Activated T-helper 17 cell treated with anti-CD3 and anti-CD28 coated beads, Interleukin-2, amount 50 U/mL, for 72 hours (primary cell): Measurements from ENCODE around the gene DPP6. TPM values are rescaled to one million over a fixed set of nuclear protein-coding genes. Genes with fewer than 3 reads are reported as not detected.

Experiments
- ATAC-seq: fragments of 150-1000 bp; cut with Tn5 transposase; replicated peaks from 2 replicates; pipeline ENCODE4 v1.10.0; 2021; ENCODE audit warnings: mild to moderate bottlenecking, moderate library complexity
- H3K27ac Mint-ChIP-seq: one replicate; pipeline ENCODE4 v1.8.0; 2022; ENCODE audit warnings: mixed read lengths
- H3K27me3 Mint-ChIP-seq: one replicate; pipeline ENCODE4 v1.8.0; 2022; ENCODE audit warnings: mixed read lengths
- H3K36me3 Mint-ChIP-seq: one replicate; pipeline ENCODE4 v1.8.0; 2022; ENCODE audit warnings: low read depth, mild to moderate bottlenecking, mixed read lengths
- H3K4me1 Mint-ChIP-seq: one replicate; pipeline ENCODE4 v1.8.0; 2022; ENCODE audit warnings: mixed read lengths
- H3K4me3 Mint-ChIP-seq: one replicate; pipeline ENCODE4 v1.8.0; 2022; ENCODE audit warnings: mild to moderate bottlenecking, mixed read lengths
- H3K9me3 Mint-ChIP-seq: one replicate; pipeline ENCODE4 v1.8.0; 2022; ENCODE audit warnings: mixed read lengths
- total RNA-seq, 2 donors: library from RNA; stranded (reverse); gene quantifications; one replicate each; pipeline ENCODE4 v1.2.3, GENCODE V29; 2022

Gene DPP6
- total RNA-seq, 2 donors from 2014 or later: not detected

DNA sequence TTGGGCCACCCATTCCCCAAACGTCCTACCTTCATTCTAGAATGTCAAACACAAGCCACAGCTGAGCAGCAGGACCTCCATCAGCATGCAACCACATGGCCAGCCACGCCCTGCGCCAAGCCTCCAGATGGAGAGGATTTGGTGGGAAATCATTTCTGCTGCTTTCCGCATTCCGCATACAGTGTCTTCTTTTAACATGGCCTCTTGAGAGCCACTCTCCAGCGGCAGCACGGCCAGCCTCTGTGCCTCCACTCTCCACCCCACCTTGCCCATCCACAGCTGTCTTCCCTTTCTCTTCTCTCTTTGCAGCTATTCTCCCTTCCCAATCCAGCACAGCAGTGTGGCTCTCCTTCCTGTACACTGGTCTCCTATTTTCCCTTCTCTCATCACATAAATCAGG, 561.6 kb downstream of the DPP6 start:
- no peak overlapping the region for H3K27ac Mint-ChIP-seq
- H3K9me3 Mint-ChIP-seq: peaks cover 4% of the 10 kb centered on the region
- no peaks in the 10 kb centered on the region for H3K36me3 Mint-ChIP-seq
- ATAC-seq: no peak
- H3K27me3 Mint-ChIP-seq: peaks cover 4% of the 10 kb centered on the region
- no peak overlapping the region for H3K4me3 Mint-ChIP-seq
- no peaks in the 10 kb centered on the region for H3K4me1 Mint-ChIP-seq

DNA sequence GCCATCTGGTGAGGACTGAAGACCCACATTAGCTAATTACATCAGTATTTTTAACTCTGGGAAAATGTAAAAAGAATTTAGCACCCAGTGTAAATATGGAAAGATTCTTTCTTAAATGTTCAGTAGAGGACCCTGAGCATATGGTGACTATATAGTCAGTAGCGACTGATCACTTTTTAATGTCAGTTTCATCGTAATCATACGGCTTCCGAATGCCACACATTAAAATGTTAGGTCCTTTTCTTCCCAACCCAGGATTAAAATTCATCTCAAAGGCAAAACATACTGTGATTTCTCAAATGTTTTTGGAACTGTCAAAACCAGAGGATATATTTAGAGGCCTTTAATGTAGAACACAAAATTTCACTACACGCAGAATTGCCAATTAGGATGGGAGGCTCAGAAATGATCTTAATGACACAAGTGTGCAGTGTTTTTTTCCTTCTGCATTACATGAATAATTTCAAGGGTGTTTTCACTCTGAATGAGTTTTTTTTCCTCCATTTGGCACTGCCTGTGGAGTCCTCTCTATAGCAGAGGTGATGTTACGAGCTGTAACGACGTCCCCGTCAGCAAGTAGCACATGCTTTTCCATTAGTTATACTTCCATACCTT, 568.0 kb downstream of the DPP6 start:
- Mint-ChIP-seq H3K4me3 (no peak overlapping the region), H3K9me3 (peaks cover 6% of the 10 kb centered on the region), H3K27ac (no peak overlapping the region), H3K27me3 (no peaks in the 10 kb centered on the region), H3K36me3 (no peaks in the 10 kb centered on the region), H3K4me1 (no peaks in the 10 kb centered on the region)
- no peak for ATAC-seq

- Mint-ChIP-seq H3K4me1 (no peaks in the 10 kb centered on the region), H3K9me3 (peaks cover 6% of the 10 kb centered on the region), H3K27ac (no peak overlapping the region), H3K27me3 (no peaks in the 10 kb centered on the region), H3K36me3 (no peaks in the 10 kb centered on the region), H3K4me3 (no peak overlapping the region)
- no peak for ATAC-seq
These were observed 571.2 kb downstream of the DPP6 start for GRCh38 chr7:154623399-154623798.

DNA sequence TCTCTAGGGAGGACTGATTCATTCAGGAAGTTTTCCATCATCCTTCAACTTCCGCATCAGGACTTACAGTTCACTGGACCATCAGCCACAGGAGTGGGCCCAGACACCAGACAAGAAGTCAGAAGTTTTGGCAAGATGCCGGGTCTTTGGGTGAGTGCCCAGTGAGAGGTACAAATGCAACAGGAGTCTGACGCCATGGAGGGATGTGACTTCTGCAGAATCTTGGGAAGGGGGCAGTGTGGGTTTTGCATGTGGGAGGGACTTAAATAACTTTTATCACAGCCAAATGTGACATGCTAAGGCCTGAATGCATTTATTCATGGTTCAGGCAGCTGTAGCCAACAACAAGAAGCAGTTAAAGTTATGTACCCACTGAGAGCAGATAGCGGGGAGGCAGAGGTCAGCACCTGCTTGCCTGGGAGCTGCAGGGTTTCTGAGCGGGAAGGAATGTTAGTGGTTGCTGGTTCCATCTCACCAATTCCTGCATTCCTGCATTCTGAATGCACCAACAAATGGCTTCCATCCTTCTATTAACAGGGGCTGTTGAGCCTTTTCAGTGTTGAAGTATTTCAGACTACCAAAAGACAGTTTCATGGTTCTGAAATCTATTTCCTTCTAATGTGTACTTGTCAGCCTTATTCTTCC, 575.6 kb downstream of the DPP6 start:
- no peak overlapping the region for H3K27ac Mint-ChIP-seq

GRCh38 chr7:154628556-154628955, 576.4 kb downstream of the DPP6 start:
- Mint-ChIP-seq H3K4me1 (no peaks in the 10 kb centered on the region), H3K9me3 (no peaks in the 10 kb centered on the region), H3K27me3 (no peaks in the 10 kb centered on the region), H3K36me3 (no peaks in the 10 kb centered on the region), H3K4me3 (no peak overlapping the region), H3K27ac (no peak overlapping the region)
- ATAC-seq: no peak

More for the DNA sequence above, 575.6 kb downstream of the DPP6 start:
- H3K27me3 Mint-ChIP-seq: no peaks in the 10 kb centered on the region
- no peaks in the 10 kb centered on the region for H3K4me1 Mint-ChIP-seq
- H3K4me3 Mint-ChIP-seq: no peak overlapping the region
- ATAC-seq: no peak
- no peaks in the 10 kb centered on the region for H3K9me3 Mint-ChIP-seq
- H3K36me3 Mint-ChIP-seq: no peaks in the 10 kb centered on the region

DNA sequence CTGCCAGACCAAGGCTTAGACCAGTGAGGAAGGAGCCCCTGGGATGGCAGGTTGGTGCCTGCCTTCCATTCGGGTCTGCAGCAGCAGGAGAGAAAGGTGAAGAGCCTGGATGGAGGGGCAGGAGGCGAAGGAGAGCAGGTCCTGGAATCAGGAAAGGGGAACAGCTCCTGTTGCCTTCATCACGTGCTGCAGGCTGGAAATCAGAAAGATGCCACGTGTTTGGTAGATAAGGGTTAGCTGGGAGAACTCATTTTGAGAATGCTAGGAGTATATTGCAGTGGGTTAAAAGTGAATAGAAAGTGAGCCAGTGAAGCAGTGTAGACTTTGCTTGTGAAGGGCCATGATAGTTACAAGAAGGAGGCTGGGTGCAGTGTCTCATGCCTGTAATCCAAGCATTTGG, 579.0 kb downstream of the DPP6 start:
- peaks cover 10% of the 10 kb centered on the region for H3K9me3 Mint-ChIP-seq
- H3K36me3 Mint-ChIP-seq: no peaks in the 10 kb centered on the region
- no peaks in the 10 kb centered on the region for H3K4me1 Mint-ChIP-seq
- H3K4me3 Mint-ChIP-seq: no peak overlapping the region
- ATAC-seq: no peak
- no peak overlapping the region for H3K27ac Mint-ChIP-seq
- no peaks in the 10 kb centered on the region for H3K27me3 Mint-ChIP-seq

- ATAC-seq: no peak
- H3K9me3 Mint-ChIP-seq: peaks cover 12% of the 10 kb centered on the region
- no peak overlapping the region for H3K4me3 Mint-ChIP-seq
- no peak overlapping the region for H3K27ac Mint-ChIP-seq
- H3K36me3 Mint-ChIP-seq: no peaks in the 10 kb centered on the region
- H3K4me1 Mint-ChIP-seq: no peaks in the 10 kb centered on the region
- no peaks in the 10 kb centered on the region for H3K27me3 Mint-ChIP-seq
These were observed 581.4 kb downstream of the DPP6 start for GRCh38 chr7:154633641-154634040.

DNA sequence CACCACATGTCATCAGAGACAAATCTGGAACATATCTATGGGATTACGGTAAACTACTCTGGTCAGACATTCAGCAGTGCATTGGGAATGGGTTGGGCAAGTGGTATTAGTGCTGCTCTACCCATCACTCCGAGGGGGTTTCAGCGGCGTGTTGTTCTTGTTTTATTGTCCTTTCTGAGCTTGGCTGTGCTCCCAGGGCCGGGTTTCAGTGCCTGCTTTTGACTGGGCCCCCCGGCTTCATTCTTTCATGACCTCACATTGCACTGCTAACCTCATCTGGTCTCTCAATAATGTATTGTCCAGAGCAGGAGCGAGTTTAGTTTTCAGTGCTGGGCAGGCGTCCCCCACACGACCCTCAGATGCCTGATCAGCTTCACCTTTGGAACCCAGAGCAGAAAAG, 586.1 kb downstream of the DPP6 start:
- Mint-ChIP-seq H3K36me3 (no peaks in the 10 kb centered on the region), H3K27ac (no peak overlapping the region), H3K4me3 (no peak overlapping the region), H3K9me3 (peaks cover 16% of the 10 kb centered on the region), H3K4me1 (no peaks in the 10 kb centered on the region), H3K27me3 (no peaks in the 10 kb centered on the region)
- no peak for ATAC-seq

DNA sequence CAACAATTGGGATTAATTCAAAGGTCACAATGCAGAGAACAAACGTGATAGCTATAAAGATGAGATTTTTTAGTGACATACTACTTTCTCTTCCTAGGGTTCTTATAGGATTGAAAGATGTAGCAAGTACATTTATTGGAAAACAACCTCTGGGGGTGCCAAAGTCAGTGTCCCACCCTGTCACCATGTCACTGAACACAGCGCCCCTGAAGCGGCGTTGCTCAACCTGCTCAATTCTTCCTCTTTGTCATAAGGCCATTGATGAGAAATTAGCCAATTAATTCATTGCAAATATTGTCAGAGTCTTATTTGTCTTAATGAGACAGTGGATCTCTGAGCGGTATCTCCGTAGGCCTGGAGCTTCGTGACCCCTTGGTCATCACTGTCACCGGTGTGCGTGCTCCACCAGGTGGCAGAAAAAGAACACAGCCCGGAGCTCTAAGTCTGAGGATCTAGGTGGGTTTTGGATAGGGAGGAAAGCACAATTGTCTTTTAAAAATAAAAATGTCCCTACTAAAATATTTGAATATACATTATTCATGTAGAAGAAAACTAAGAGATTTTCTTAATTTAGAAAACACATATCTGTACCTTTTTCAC, 588.2 kb downstream of the DPP6 start:
- no peak overlapping the region for H3K27ac Mint-ChIP-seq
- H3K36me3 Mint-ChIP-seq: no peaks in the 10 kb centered on the region
- H3K4me1 Mint-ChIP-seq: no peaks in the 10 kb centered on the region
- H3K4me3 Mint-ChIP-seq: no peak overlapping the region
- H3K9me3 Mint-ChIP-seq: peaks cover 10% of the 10 kb centered on the region
- ATAC-seq: no peak
- peaks cover 3% of the 10 kb centered on the region for H3K27me3 Mint-ChIP-seq

GRCh38 chr7:154640917-154641316, 588.7 kb downstream of the DPP6 start:
- Mint-ChIP-seq H3K27ac (no peak overlapping the region), H3K36me3 (no peaks in the 10 kb centered on the region), H3K4me3 (no peak overlapping the region), H3K9me3 (peaks cover 8% of the 10 kb centered on the region), H3K4me1 (no peaks in the 10 kb centered on the region), H3K27me3 (peaks cover 3% of the 10 kb centered on the region)
- no peak for ATAC-seq

- no peak overlapping the region for H3K27ac Mint-ChIP-seq
- peaks cover 3% of the 10 kb centered on the region for H3K27me3 Mint-ChIP-seq
- no peak overlapping the region for H3K4me3 Mint-ChIP-seq
- H3K36me3 Mint-ChIP-seq: no peaks in the 10 kb centered on the region
- H3K4me1 Mint-ChIP-seq: no peaks in the 10 kb centered on the region
- no peak for ATAC-seq
- H3K9me3 Mint-ChIP-seq: peaks cover 3% of the 10 kb centered on the region
These were observed 592.2 kb downstream of the DPP6 start for GRCh38 chr7:154644366-154644765.

DNA sequence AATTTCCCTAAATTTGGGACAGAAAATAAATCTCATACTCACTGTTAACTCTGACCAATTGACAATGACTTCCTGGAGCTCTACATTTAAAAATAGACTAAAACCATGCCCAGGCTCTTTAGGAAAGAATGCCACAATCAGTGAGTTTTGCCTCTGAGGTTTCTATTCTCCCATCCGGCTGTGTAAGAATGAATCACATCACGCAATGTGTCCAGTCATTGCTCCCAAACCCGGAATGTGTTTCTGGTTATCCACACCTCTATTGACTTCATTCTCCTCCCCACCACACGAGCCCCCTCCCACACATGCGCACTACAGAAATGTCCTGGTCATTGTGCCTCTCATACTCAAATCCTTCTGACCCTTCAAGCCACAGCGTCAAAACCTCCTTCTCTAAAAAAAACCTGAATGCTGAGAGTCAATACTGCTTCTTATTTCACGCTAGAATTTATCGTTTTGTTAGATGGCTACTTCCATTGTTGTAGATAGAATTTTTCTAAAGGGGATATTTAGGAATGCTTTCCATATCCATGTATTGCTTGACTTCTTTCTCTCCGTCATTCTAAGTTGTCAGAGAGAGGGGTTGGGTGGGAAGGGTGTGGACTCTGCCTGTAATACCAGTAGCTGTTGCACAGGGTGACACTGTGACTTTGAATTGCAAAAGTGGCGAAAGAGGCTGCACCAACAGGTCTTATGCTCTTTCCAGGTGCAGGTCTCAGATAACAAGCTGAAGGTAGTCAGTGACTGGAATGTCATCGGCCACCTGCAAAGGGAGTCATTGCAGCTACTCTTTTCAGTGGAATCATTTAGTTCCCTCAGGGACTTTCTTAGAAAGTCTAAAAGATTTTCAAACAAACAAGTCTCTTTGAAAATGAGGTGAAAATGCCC, 594.2 kb downstream of the DPP6 start:
- Mint-ChIP-seq H3K4me3 (no peak overlapping the region), H3K36me3 (no peaks in the 10 kb centered on the region), H3K27me3 (peaks cover 3% of the 10 kb centered on the region), H3K9me3 (peaks cover 3% of the 10 kb centered on the region), H3K4me1 (no peaks in the 10 kb centered on the region), H3K27ac (no peak overlapping the region)
- ATAC-seq: no peak

- H3K27me3 Mint-ChIP-seq: peaks cover 3% of the 10 kb centered on the region
- no peaks in the 10 kb centered on the region for H3K36me3 Mint-ChIP-seq
- peaks cover 3% of the 10 kb centered on the region for H3K9me3 Mint-ChIP-seq
- no peak for ATAC-seq
- no peak overlapping the region for H3K27ac Mint-ChIP-seq
- H3K4me3 Mint-ChIP-seq: no peak overlapping the region
- no peaks in the 10 kb centered on the region for H3K4me1 Mint-ChIP-seq
These were observed 595.4 kb downstream of the DPP6 start for GRCh38 chr7:154647625-154648024.

DNA sequence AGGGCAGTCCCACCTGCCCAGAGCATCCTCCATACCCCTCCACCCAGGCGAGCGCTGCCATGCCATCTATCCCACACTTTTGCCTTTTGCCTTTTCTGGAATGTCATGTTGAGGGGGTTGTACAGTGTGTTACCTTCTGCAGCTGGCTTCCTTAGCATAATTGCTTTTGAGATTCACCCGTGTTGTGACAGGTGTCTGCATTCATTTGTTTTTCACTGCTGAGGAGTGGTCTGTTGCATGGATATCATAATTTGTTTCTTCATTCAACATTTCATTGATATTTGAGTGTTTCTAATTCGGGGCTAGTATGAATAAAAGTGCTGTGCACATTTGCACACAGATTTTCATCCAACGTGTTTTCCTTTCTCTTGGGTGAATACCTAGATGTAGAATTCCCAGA, 596.8 kb downstream of the DPP6 start:
- Mint-ChIP-seq H3K36me3 (no peaks in the 10 kb centered on the region), H3K9me3 (peaks cover 3% of the 10 kb centered on the region), H3K27me3 (peaks cover under 1% of the 10 kb centered on the region), H3K4me1 (no peaks in the 10 kb centered on the region), H3K27ac (no peak overlapping the region), H3K4me3 (no peak overlapping the region)
- ATAC-seq: no peak
